Omental fat pad (tissue), 4 donors: ENCODE results near the gene BMP2K. TPM values are rescaled to one million over a fixed set of nuclear protein-coding genes. Genes with fewer than 3 reads are reported as not detected.

Experiments used
- ATAC-seq: fragments of 150-250 bp; one replicate; pipeline ENCODE4 v1.9.1; 2016; ENCODE audit warnings: mild to moderate bottlenecking, moderate library complexity; ENCODE audit not compliant: low FRiP score
- DNase-seq: peaks from one replicate; pipeline ENCODE4 v3.0.0-alpha.2; 2019; ENCODE audit warnings: low spot score
- CTCF ChIP-seq, 3 donors: fragments of 450-650 bp; IDR thresholded peaks; one replicate each; pipeline ENCODE4 v1.5.1; 2016 to 2017; ENCODE audit warnings: antibody characterized with exemption in 3 of 3, mild to moderate bottlenecking in 3 of 3, moderate library complexity in 2 of 3
- total RNA-seq, 4 donors: library from RNA; depleted of rRNA; stranded (reverse); fragments of >200 nt; gene quantifications; one replicate each; pipeline ENCODE4 v1.1.0, GENCODE V29; 2016

The BMP2K gene
- total RNA-seq, result 10 to 100 TPM; 33.2 to 64.1 (median 43.7) TPM

- no peak for TF ChIP-seq CTCF (IDR thresholded peaks at IDR 0.05)
- DNase-seq (no peak), ATAC-seq (peak; percentile 93)
Observed at GRCh38 chr4:78776079-78776728, at the start of gene BMP2K. BMP2K (plus strand) TSS chr4:78776350; CDS start chr4:78776544, 194 bp downstream.

GRCh38 chr4:78726546-78726945 is 49.6 kb upstream of the BMP2K start:
- TF ChIP-seq CTCF (IDR thresholded peaks at IDR 0.05), result no peak
- no peak for ATAC-seq
- DNase-seq, result no peak

GRCh38 chr4:78732332-78733104 is 43.6 kb upstream of the BMP2K start:
- no peak for TF ChIP-seq CTCF (IDR thresholded peaks at IDR 0.05)
- ATAC-seq, result no peak
- DNase-seq, result no peak

GRCh38 chr4:78734441-78735162 is 41.5 kb upstream of the BMP2K start:
- no peak for ATAC-seq
- DNase-seq, result no peak
- no peak for TF ChIP-seq CTCF (IDR thresholded peaks at IDR 0.05)

GRCh38 chr4:78735697-78736096 is 40.5 kb upstream of the BMP2K start:
- ATAC-seq (no peak), DNase-seq (no peak)

GRCh38 chr4:78737035-78737434 is 39.1 kb upstream of the BMP2K start:
- DNase-seq, result no peak
- ATAC-seq, result no peak
- no peak for TF ChIP-seq CTCF (IDR thresholded peaks at IDR 0.05)

More at GRCh38 chr4:78735697-78736096, 40.5 kb upstream of the BMP2K start:
- no peak for TF ChIP-seq CTCF (IDR thresholded peaks at IDR 0.05)
